Endometrial microvascular endothelial cells (primary cell): ENCODE data around the gene TOB2. TPM values are rescaled to one million over a fixed set of nuclear protein-coding genes. Genes with fewer than 3 reads are reported as not detected.
"Not testable (repeated sequence)": the region's sequence is repeated elsewhere in the genome, so short reads cannot be mapped to it uniquely, and the experiment has no call there.

Experiments used
- in situ Hi-C: cut with HindIII; loops from 2 replicates; pipeline ENCODE4 v1.10.0; 2017; ENCODE audit warnings: low sequenced_read_pairs, low pct_unique_long_range_greater_than_20kb; ENCODE audit errors: inconsistent ontology term
- total RNA-seq: library from RNA; depleted of rRNA; stranded (reverse); fragments of >200 nt; gene quantifications from one replicate; pipeline ENCODE4 v1.2.3, GENCODE V29; 2015; ENCODE audit errors: inconsistent ontology term

Gene TOB2
- total RNA-seq, 1 donor from 2014 or later = 32.9 TPM

GRCh38 chr22:41434361-41435003 is 12.1 kb downstream of the TOB2 start:
- in situ Hi-C loops = not testable (repeated sequence)

- in situ Hi-C loops = not testable (repeated sequence)
These were observed 13.1 kb downstream of the TOB2 start for GRCh38 chr22:41433480-41433879.

- in situ Hi-C loops = no loop called here
These were observed 14.9 kb downstream of the TOB2 start for GRCh38 chr22:41431656-41432055.

GRCh38 chr22:41429951-41430332 is 16.7 kb downstream of the TOB2 start:
- in situ Hi-C loops = no loop called here

- in situ Hi-C loops = no loop called here
These were observed 17.2 kb downstream of the TOB2 start for GRCh38 chr22:41429232-41429950.

- in situ Hi-C loops = no loop called here
These were observed 20.8 kb downstream of the TOB2 start for GRCh38 chr22:41425660-41426365.

- in situ Hi-C loops = no loop called here
These were observed 27.9 kb downstream of the TOB2 start for GRCh38 chr22:41418717-41419116.

GRCh38 chr22:41417622-41418390 is 28.8 kb downstream of the TOB2 start:
- in situ Hi-C loops = no loop called here

GRCh38 chr22:41415554-41415953 is 31.0 kb downstream of the TOB2 start:
- in situ Hi-C loops = no loop called here

- in situ Hi-C loops = no loop called here
These were observed 35.4 kb downstream of the TOB2 start for GRCh38 chr22:41411021-41411851.

- in situ Hi-C loops = no loop called here
These were observed 36.3 kb downstream of the TOB2 start for GRCh38 chr22:41410311-41410751.

- in situ Hi-C loops = no loop called here
These were observed 37.9 kb downstream of the TOB2 start for GRCh38 chr22:41408665-41409064.

- in situ Hi-C loops = no loop called here
These were observed 39.2 kb downstream of the TOB2 start for GRCh38 chr22:41407433-41407832.

GRCh38 chr22:41406410-41406809 is 40.2 kb downstream of the TOB2 start:
- in situ Hi-C loops = no loop called here

GRCh38 chr22:41405588-41405987 is 41.0 kb downstream of the TOB2 start:
- in situ Hi-C loops = no loop called here

GRCh38 chr22:41403532-41404318 is 42.9 kb downstream of the TOB2 start:
- in situ Hi-C loops = no loop called here

- in situ Hi-C loops = not testable (repeated sequence)
These were observed 43.8 kb downstream of the TOB2 start for GRCh38 chr22:41402851-41403250.
